Fibroblast of skin of left quadriceps (primary cell): ENCODE measurements around the gene CTNNA1.
"Not testable (repeated sequence)": the region's sequence is repeated elsewhere in the genome, so short reads cannot be mapped to it uniquely, and the experiment has no call there.

Source experiments
- DNase-seq, 2 experiments: peaks; one replicate each; pipeline ENCODE4 v3.0.0-alpha.2; 2013; ENCODE audit warnings: low read depth in 2 of 2

The CTNNA1 gene

GRCh38 chr5:138752951-138753793 is at the start of gene CTNNA1:
TSS of gene CTNNA1 (plus strand) at chr5:138753425. CDS start at chr5:138781925, 28,500 bp downstream.
- DNase-seq: peak; percentile 33 to 34

- not testable (repeated sequence) for DNase-seq
Measured at GRCh38 chr5:138703777-138704176, 49.4 kb upstream of the CTNNA1 start.

- no peak for DNase-seq
Measured at GRCh38 chr5:138705007-138705406, 48.2 kb upstream of the CTNNA1 start.

- DNase-seq: no peak
Measured at GRCh38 chr5:138705567-138705966, 47.7 kb upstream of the CTNNA1 start.

GRCh38 chr5:138706655-138707480 is 46.4 kb upstream of the CTNNA1 start:
- peak; percentile 50 to 53 for DNase-seq

GRCh38 chr5:138708791-138709190 is 44.4 kb upstream of the CTNNA1 start:
- DNase-seq: no peak

- DNase-seq: no peak
Measured at GRCh38 chr5:138709202-138709601, 44.0 kb upstream of the CTNNA1 start.

- DNase-seq: no peak
Measured at GRCh38 chr5:138711087-138711486, 42.1 kb upstream of the CTNNA1 start.

- DNase-seq: no peak
Measured at GRCh38 chr5:138711811-138712210, 41.4 kb upstream of the CTNNA1 start.

- no peak for DNase-seq
Measured at GRCh38 chr5:138712324-138712723, 40.9 kb upstream of the CTNNA1 start.

- no peak for DNase-seq
Measured at GRCh38 chr5:138712791-138713190, 40.4 kb upstream of the CTNNA1 start.

- no peak for DNase-seq
Measured at GRCh38 chr5:138713247-138713646, 40.0 kb upstream of the CTNNA1 start.

GRCh38 chr5:138714694-138715093 is 38.5 kb upstream of the CTNNA1 start:
- DNase-seq: no peak

GRCh38 chr5:138715931-138716432 is 37.2 kb upstream of the CTNNA1 start:
- not testable (repeated sequence) for DNase-seq

GRCh38 chr5:138716456-138716924 is 36.7 kb upstream of the CTNNA1 start:
- no peak for DNase-seq

- no peak for DNase-seq
Measured at GRCh38 chr5:138717399-138717798, 35.8 kb upstream of the CTNNA1 start.

- no peak for DNase-seq
Measured at GRCh38 chr5:138719811-138720210, 33.4 kb upstream of the CTNNA1 start.

- DNase-seq: no peak
Measured at GRCh38 chr5:138720840-138721239, 32.4 kb upstream of the CTNNA1 start.

GRCh38 chr5:138721979-138722378 is 31.2 kb upstream of the CTNNA1 start:
- DNase-seq: no peak

GRCh38 chr5:138722544-138723177 is 30.6 kb upstream of the CTNNA1 start:
- no peak for DNase-seq

GRCh38 chr5:138724470-138725146 is 28.6 kb upstream of the CTNNA1 start:
- DNase-seq: no peak
